Ascending aorta (tissue), 2 donors: ENCODE measurements around the gene TOX3. TPM values are rescaled to one million over a fixed set of nuclear protein-coding genes. Genes with fewer than 3 reads are reported as not detected.

Experiments used
- DNase-seq, 2 donors: peaks; one replicate each; pipeline ENCODE4 v3.0.0-alpha.2; 2019; ENCODE audit warnings: low spot score in 2 of 2
- H3K27ac ChIP-seq, 2 donors: fragments of 200-600 bp; sonication (generic); one replicate each; pipeline ENCODE4 v1.5.1; 2016 to 2017; ENCODE audit warnings: mild to moderate bottlenecking in 1 of 2
- H3K27me3 ChIP-seq: fragments of 200-600 bp; sonication (generic); one replicate; pipeline ENCODE4 v1.5.1; 2017
- H3K36me3 ChIP-seq, 2 donors: fragments of 200-600 bp; sonication (generic); one replicate each; pipeline ENCODE4 v1.5.1; 2016
- H3K4me1 ChIP-seq, 2 donors: fragments of 200-600 bp; sonication (generic); one replicate each; pipeline ENCODE4 v1.5.1; 2016 to 2017; ENCODE audit warnings: mild to moderate bottlenecking in 1 of 2
- H3K4me3 ChIP-seq, 2 donors: fragments of 200-600 bp; sonication (generic); one replicate each; pipeline ENCODE4 v1.5.1; 2016 to 2017; ENCODE audit warnings: mild to moderate bottlenecking in 1 of 2
- H3K9me3 ChIP-seq, 2 donors: fragments of 200-600 bp; sonication (generic); one replicate each; pipeline ENCODE4 v1.5.1; 2016
- intact Hi-C: fragments of 100-400 bp; cut with DNase I; formaldehyde crosslinking; loops from one replicate; pipeline ENCODE4 v1.15.1; 2023
- total RNA-seq: library from RNA; depleted of rRNA; stranded (reverse); fragments of >200 nt; gene quantifications from one replicate; pipeline ENCODE4 v1.1.0, GENCODE V29; 2016
- TF ChIP-seq, protein P1 (sequence below), 3 experiments: fragments of 200-600 bp in 2 of 3; fragments of 450-650 bp in 1 of 3; sonication (generic) in 2 of 3; IDR thresholded peaks; one replicate each; pipeline ENCODE4 v1.5.1; 2016 to 2019; ENCODE audit warnings: antibody characterized with exemption in 3 of 3, mild to moderate bottlenecking in 1 of 3, moderate library complexity in 1 of 3

Gene TOX3
- total RNA-seq, 1 donor from 2014 or later, result not detected

- DNase-seq, result no peak
- Histone ChIP-seq H3K4me3 (no peak overlapping the region), H3K27me3 (no peaks in the 10 kb centered on the region), H3K36me3 (no peaks in the 10 kb centered on the region), H3K4me1 (no peaks in the 10 kb centered on the region), H3K27ac (no peak overlapping the region), H3K9me3 (no peaks in the 10 kb centered on the region)
- intact Hi-C loops, result no loop called here
- TF ChIP-seq, protein P1, sequence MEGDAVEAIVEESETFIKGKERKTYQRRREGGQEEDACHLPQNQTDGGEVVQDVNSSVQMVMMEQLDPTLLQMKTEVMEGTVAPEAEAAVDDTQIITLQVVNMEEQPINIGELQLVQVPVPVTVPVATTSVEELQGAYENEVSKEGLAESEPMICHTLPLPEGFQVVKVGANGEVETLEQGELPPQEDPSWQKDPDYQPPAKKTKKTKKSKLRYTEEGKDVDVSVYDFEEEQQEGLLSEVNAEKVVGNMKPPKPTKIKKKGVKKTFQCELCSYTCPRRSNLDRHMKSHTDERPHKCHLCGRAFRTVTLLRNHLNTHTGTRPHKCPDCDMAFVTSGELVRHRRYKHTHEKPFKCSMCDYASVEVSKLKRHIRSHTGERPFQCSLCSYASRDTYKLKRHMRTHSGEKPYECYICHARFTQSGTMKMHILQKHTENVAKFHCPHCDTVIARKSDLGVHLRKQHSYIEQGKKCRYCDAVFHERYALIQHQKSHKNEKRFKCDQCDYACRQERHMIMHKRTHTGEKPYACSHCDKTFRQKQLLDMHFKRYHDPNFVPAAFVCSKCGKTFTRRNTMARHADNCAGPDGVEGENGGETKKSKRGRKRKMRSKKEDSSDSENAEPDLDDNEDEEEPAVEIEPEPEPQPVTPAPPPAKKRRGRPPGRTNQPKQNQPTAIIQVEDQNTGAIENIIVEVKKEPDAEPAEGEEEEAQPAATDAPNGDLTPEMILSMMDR (IDR thresholded peaks at IDR 0.05), result no peak
These were observed 13.6 kb downstream of the TOX3 start for GRCh38 chr16:52533296-52533695.

DNA sequence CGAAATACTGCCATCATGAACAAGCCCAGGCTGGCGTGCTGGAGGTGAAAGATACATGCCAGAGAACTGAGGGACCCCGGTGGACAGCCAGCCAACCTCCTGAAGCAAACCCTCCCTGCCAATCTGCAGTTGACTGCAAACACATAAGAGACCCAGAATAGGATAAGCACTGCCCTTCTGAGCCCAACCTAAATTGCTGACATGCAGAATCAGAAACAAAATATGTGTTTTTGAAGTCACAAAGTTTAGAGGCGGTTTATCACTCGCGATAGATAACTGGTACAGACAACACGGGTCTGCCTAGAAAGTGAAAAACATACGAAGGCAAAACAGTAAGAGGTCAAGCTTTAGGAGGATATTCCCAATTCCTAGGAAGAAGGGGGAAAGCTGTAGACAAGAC is 14.6 kb downstream of the TOX3 start:
- Histone ChIP-seq H3K27me3 (no peaks in the 10 kb centered on the region), H3K4me3 (no peak overlapping the region), H3K27ac (no peak overlapping the region), H3K36me3 (no peaks in the 10 kb centered on the region), H3K4me1 (no peaks in the 10 kb centered on the region), H3K9me3 (no peaks in the 10 kb centered on the region)
- TF ChIP-seq, protein P1 (IDR thresholded peaks at IDR 0.05), result no peak
- intact Hi-C loops, result no loop called here
- DNase-seq, result no peak

- TF ChIP-seq, protein P1 (IDR thresholded peaks at IDR 0.05), result no peak
- Histone ChIP-seq H3K4me3 (no peak overlapping the region), H3K27me3 (no peaks in the 10 kb centered on the region), H3K36me3 (no peaks in the 10 kb centered on the region), H3K27ac (no peak overlapping the region), H3K9me3 (no peaks in the 10 kb centered on the region), H3K4me1 (no peaks in the 10 kb centered on the region)
- intact Hi-C loops, result no loop called here
- DNase-seq, result no peak
These were observed 17.7 kb downstream of the TOX3 start for GRCh38 chr16:52529226-52529625.

- TF ChIP-seq, protein P1 (IDR thresholded peaks at IDR 0.05), result no peak
- H3K27ac ChIP-seq, result no peak overlapping the region
- H3K4me3 ChIP-seq, result no peak overlapping the region
- intact Hi-C loops, result no loop called here
- H3K9me3 ChIP-seq, result no peaks in the 10 kb centered on the region
- no peaks in the 10 kb centered on the region for H3K4me1 ChIP-seq
- DNase-seq, result no peak
- no peaks in the 10 kb centered on the region for H3K27me3 ChIP-seq
- H3K36me3 ChIP-seq, result no peaks in the 10 kb centered on the region
These were observed 18.4 kb downstream of the TOX3 start for GRCh38 chr16:52528393-52529065.

- TF ChIP-seq, protein P1 (IDR thresholded peaks at IDR 0.05), result no peak
- intact Hi-C loops, result no loop called here
- Histone ChIP-seq H3K9me3 (no peaks in the 10 kb centered on the region), H3K27me3 (no peaks in the 10 kb centered on the region), H3K4me3 (no peak overlapping the region), H3K36me3 (no peaks in the 10 kb centered on the region), H3K4me1 (no peaks in the 10 kb centered on the region), H3K27ac (no peak overlapping the region)
- no peak for DNase-seq
These were observed 20.1 kb downstream of the TOX3 start for GRCh38 chr16:52526830-52527229.
